HEK293 (cell line): Measurements from ENCODE around the gene NCF1.
"Not testable (repeated sequence)": the region's sequence is repeated elsewhere in the genome, so short reads cannot be mapped to it uniquely, and the experiment has no call there.

ENCODE experiments used
- SP3 ChIP-seq: fragments of 450-650 bp; formaldehyde crosslinking; IDR thresholded peaks from 2 replicates; pipeline ENCODE4 v1.5.1; 2016; ENCODE audit warnings: missing biosample characterization, missing genetic modification characterization
- YY1 ChIP-seq: fragments of 450-650 bp; formaldehyde crosslinking; IDR thresholded peaks from 2 replicates; pipeline ENCODE4 v1.5.1; 2018; ENCODE audit warnings: missing biosample characterization, missing genetic modification characterization
- ZBTB44 ChIP-seq: fragments of 450-650 bp; IDR thresholded peaks from 2 replicates; pipeline ENCODE4 v1.5.1; 2018; ENCODE audit warnings: missing biosample characterization, mild to moderate bottlenecking, missing genetic modification characterization
- ZNF23 ChIP-seq: fragments of 450-650 bp; formaldehyde crosslinking; IDR thresholded peaks from 2 replicates; pipeline ENCODE4 v1.5.1; 2016; ENCODE audit warnings: missing biosample characterization, missing genetic modification characterization, borderline replicate concordance
- ZNF248 ChIP-seq: fragments of 450-650 bp; formaldehyde crosslinking; IDR thresholded peaks from 2 replicates; pipeline ENCODE4 v1.5.1; 2017; ENCODE audit warnings: missing biosample characterization, missing genetic modification characterization
- ZNF629 ChIP-seq: fragments of 450-650 bp; formaldehyde crosslinking; IDR thresholded peaks from 2 replicates; pipeline ENCODE4 v1.5.1; 2017; ENCODE audit warnings: missing biosample characterization, missing genetic modification characterization
- TF ChIP-seq, protein P1 (sequence below): IDR thresholded peaks from 2 replicates; pipeline ENCODE4 v1.6.1; 2011; ENCODE audit warnings: mild to moderate bottlenecking, low read depth, low read length, borderline replicate concordance

- TF ChIP-seq ZNF23 (tag by site-specific recombination); SP3 (tag by site-specific recombination); YY1; ZNF629 (tag by site-specific recombination); ZBTB44 (tag by site-specific recombination); ZNF248 (tag by site-specific recombination): not testable (repeated sequence)
- TF ChIP-seq, protein P1, sequence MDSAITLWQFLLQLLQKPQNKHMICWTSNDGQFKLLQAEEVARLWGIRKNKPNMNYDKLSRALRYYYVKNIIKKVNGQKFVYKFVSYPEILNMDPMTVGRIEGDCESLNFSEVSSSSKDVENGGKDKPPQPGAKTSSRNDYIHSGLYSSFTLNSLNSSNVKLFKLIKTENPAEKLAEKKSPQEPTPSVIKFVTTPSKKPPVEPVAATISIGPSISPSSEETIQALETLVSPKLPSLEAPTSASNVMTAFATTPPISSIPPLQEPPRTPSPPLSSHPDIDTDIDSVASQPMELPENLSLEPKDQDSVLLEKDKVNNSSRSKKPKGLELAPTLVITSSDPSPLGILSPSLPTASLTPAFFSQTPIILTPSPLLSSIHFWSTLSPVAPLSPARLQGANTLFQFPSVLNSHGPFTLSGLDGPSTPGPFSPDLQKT: not testable (repeated sequence)
Observed at GRCh38 chr7:74765205-74765918, 8.4 kb upstream of the NCF1 start.
